ENCODE measurements around the gene IRX4. TPM values are rescaled to one million over a fixed set of nuclear protein-coding genes. Genes with fewer than 3 reads are reported as not detected.

Gene IRX4
- total RNA-seq, 1 experiment from 2014 or later, result 44.7 TPM

DNA sequence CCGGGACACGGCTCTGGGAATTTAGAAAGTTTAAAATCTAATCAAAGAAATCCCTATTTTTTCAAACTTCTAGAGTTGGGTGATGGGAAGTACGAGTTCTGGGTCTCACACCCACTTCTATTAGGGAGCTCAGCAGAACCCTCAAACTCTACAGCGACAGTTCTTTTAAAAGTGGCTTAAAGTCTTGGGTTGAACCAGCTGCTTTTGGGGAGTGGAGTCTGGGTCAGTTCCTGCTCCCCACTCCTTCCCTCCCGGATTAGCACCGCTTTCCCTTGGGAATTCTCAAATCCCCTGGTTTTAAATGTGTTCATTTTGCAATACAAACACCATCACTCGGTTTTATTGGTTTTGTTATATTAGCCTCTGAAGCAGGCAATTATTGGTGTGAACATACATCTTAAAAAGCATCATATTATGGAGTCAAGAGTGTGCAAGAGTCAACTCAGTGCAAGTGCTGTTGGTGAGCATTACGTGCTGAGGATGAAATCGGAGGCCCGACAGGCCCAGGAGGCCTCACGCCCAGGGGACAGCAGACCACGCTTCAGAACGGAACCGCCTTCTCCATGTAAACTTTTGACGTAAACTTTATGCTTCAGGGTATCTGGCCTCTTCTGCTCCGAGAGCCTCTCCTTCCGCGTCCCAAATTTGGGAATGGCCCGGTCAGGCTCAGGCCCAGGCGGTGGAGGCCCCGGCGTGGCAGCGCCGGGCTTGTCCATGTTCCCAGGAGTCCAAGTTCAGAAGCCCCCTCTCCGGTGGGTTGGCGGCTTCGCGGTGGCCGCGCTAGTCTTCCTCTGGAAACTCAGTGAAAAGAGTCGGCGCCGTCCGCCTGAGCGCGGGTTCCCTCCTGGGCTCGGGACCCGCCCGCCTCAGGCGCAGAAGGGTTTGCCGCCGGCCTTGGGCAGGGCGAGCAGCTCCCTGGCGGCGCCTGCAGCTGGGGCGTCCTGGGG, 5.3 kb downstream of the IRX4 start:
- ChIA-PET POLR2A (interaction anchor here (0.9 to 1.2 kb wide), 2 partner anchors 8 to 12 kb away, joined by 3 read pairs; no protein-coding TSS in a partner anchor), CTCF (no interaction called here)
- H3K4me3 Mint-ChIP-seq (ENCODE audit: unreplicated experiment), result no peak overlapping the region
- intact Hi-C loops (cut with micrococcal nuclease), result no loop called here
- H3K27ac Mint-ChIP-seq (ENCODE audit: low read depth, unreplicated experiment), result no peak overlapping the region
- peaks cover 5% of the 10 kb centered on the region for H3K4me1 Mint-ChIP-seq (ENCODE audit: insufficient read depth, unreplicated experiment)
- H3K36me3 Mint-ChIP-seq (ENCODE audit: insufficient read depth, unreplicated experiment), result peaks cover 47% of the 10 kb centered on the region
- BruUV-seq (replicated peaks), result TSS peak; percentile 21
- no peaks in the 10 kb centered on the region for H3K9me3 Mint-ChIP-seq (ENCODE audit: unreplicated experiment)
- DNase-seq (ENCODE audit: unreplicated experiment), result no peak
- TF ChIP-seq, protein P1, sequence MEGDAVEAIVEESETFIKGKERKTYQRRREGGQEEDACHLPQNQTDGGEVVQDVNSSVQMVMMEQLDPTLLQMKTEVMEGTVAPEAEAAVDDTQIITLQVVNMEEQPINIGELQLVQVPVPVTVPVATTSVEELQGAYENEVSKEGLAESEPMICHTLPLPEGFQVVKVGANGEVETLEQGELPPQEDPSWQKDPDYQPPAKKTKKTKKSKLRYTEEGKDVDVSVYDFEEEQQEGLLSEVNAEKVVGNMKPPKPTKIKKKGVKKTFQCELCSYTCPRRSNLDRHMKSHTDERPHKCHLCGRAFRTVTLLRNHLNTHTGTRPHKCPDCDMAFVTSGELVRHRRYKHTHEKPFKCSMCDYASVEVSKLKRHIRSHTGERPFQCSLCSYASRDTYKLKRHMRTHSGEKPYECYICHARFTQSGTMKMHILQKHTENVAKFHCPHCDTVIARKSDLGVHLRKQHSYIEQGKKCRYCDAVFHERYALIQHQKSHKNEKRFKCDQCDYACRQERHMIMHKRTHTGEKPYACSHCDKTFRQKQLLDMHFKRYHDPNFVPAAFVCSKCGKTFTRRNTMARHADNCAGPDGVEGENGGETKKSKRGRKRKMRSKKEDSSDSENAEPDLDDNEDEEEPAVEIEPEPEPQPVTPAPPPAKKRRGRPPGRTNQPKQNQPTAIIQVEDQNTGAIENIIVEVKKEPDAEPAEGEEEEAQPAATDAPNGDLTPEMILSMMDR (IDR thresholded peaks at IDR 0.05; ENCODE audit: unreplicated experiment), result no peak
- H3K27me3 Mint-ChIP-seq (ENCODE audit: insufficient read depth, unreplicated experiment), result no peaks in the 10 kb centered on the region

DNA sequence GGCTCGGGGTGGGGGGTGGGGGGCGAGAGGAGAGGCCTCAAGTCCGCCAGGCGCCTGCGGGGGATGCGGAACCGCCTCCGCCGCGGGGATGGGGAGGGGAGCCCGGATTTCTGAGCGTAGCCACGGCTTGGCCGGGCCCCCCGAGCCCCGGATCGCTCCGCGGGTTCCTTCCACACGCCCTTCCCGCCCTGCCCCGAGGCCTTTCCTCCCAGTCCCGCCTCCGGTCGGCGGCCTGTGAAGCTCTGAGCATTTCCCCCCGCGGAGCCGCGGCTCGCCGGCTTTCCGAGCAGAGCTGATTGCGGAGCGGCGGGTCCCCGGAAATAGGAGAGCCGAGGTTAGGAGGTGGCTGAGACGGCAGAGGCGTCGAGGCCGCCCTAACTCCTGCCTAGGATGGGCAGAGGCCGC, 6.1 kb downstream of the IRX4 start:
- peaks cover 44% of the 10 kb centered on the region for H3K36me3 Mint-ChIP-seq (ENCODE audit: insufficient read depth, unreplicated experiment)
- no peaks in the 10 kb centered on the region for H3K27me3 Mint-ChIP-seq (ENCODE audit: insufficient read depth, unreplicated experiment)
- TF ChIP-seq, protein P1 (IDR thresholded peaks at IDR 0.05; ENCODE audit: unreplicated experiment), result no peak
- ChIA-PET POLR2A (interaction anchor here (0.9 kb wide), 1 partner anchor 8 kb away, joined by 3 read pairs; no protein-coding TSS in a partner anchor), CTCF (no interaction called here)
- no TSS peak for BruUV-seq (replicated peaks)
- H3K4me3 Mint-ChIP-seq (ENCODE audit: unreplicated experiment), result no peak overlapping the region
- DNase-seq (ENCODE audit: unreplicated experiment), result no peak
- no peak overlapping the region for H3K27ac Mint-ChIP-seq (ENCODE audit: low read depth, unreplicated experiment)
- no peaks in the 10 kb centered on the region for H3K9me3 Mint-ChIP-seq (ENCODE audit: unreplicated experiment)
- peaks cover 5% of the 10 kb centered on the region for H3K4me1 Mint-ChIP-seq (ENCODE audit: insufficient read depth, unreplicated experiment)
- intact Hi-C loops (cut with micrococcal nuclease), result no loop called here

DNA sequence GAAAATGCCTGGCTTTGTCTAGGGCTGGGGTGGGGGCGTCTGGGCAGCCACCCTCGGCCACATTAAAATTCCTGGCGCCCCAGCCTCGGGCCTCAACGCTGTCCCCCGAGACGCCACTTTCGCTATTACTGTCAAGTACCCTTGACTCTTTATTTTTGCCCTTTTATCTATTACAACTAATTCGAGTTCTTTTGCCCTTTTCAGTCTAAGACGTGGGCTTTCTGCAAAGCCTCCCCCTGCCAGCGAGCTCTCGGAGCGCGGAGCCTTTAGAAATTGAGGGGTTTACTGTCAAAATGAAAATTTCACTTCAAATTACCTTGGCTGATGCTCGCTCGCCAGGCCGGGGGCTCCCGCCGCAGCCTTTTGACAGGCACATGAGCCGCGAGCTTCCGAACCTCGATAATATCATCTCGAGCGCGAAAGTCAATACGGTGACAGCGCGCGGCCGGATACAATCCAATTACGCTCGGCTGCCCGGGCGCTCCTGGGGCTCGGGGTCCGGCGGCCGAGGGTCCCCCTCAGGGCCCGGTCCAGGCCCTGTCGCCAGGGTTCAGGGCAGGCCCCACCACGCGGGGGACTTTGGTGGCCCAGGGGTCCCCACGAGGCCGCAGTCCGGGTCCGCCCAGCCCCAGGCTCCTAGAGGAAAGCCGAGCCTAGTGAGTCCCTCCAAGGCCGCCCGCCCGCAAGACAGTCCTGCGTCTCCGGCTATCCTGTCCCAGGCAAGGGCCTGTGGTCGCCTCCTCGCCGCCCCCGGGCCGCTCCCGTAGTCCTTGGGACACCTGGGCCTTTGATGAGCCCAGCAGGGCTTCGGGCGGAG, 6.7 kb downstream of the IRX4 start:
- H3K4me1 Mint-ChIP-seq (ENCODE audit: insufficient read depth, unreplicated experiment), result peaks cover under 1% of the 10 kb centered on the region
- H3K4me3 Mint-ChIP-seq (ENCODE audit: unreplicated experiment), result no peak overlapping the region
- POLR2A ChIA-PET, result interaction anchor here (0.6 kb wide), 1 partner anchor 13 kb away, joined by 3 read pairs; no protein-coding TSS in a partner anchor
- peaks cover 38% of the 10 kb centered on the region for H3K36me3 Mint-ChIP-seq (ENCODE audit: insufficient read depth, unreplicated experiment)
- CTCF ChIA-PET, result no interaction called here
- H3K27ac Mint-ChIP-seq (ENCODE audit: low read depth, unreplicated experiment), result no peak overlapping the region
- no peaks in the 10 kb centered on the region for H3K9me3 Mint-ChIP-seq (ENCODE audit: unreplicated experiment)
- no peaks in the 10 kb centered on the region for H3K27me3 Mint-ChIP-seq (ENCODE audit: insufficient read depth, unreplicated experiment)
- BruUV-seq (replicated peaks), result no TSS peak
- intact Hi-C loops (cut with micrococcal nuclease), result no loop called here
- no peak for DNase-seq (ENCODE audit: unreplicated experiment)
- TF ChIP-seq, protein P1 (IDR thresholded peaks at IDR 0.05; ENCODE audit: unreplicated experiment), result no peak

DNA sequence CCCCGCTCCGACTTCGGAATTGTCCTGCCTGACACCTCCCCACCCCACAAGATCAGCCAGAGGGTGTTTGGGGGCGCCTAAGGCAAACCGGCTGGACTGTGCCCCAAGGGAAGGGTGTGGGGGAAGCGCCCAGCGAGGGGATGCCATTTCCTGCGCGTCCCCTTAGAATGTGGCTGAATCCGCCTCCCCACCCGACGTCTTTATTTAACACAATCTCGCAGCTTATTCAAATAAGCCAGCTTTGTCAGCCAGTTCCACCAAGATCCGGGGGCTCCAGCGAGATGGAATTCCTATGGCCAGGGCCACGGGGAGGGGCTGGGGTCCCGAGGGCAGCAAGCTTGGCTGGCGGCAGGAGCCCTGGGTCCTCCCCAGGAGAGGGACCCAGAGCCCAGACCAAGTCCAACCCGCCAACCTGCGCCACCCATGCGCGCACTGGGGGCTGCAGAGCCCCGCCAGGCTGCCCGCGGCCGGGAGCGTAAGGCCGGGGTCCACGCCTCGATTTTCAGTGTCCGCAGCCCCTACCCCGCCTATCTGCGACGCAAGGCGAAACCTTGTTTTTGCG, 7.4 kb downstream of the IRX4 start:
- no peaks in the 10 kb centered on the region for H3K9me3 Mint-ChIP-seq (ENCODE audit: unreplicated experiment)
- H3K36me3 Mint-ChIP-seq (ENCODE audit: insufficient read depth, unreplicated experiment), result peaks cover 36% of the 10 kb centered on the region
- H3K4me3 Mint-ChIP-seq (ENCODE audit: unreplicated experiment), result no peak overlapping the region
- no peak for DNase-seq (ENCODE audit: unreplicated experiment)
- no peaks in the 10 kb centered on the region for H3K4me1 Mint-ChIP-seq (ENCODE audit: insufficient read depth, unreplicated experiment)
- POLR2A ChIA-PET, result interaction anchor here (0.6 kb wide), 1 partner anchor 13 kb away, joined by 3 read pairs; no protein-coding TSS in a partner anchor
- H3K27ac Mint-ChIP-seq (ENCODE audit: low read depth, unreplicated experiment), result no peak overlapping the region
- BruUV-seq (replicated peaks), result no TSS peak
- intact Hi-C loops (cut with micrococcal nuclease), result no loop called here
- no peaks in the 10 kb centered on the region for H3K27me3 Mint-ChIP-seq (ENCODE audit: insufficient read depth, unreplicated experiment)
- TF ChIP-seq, protein P1 (IDR thresholded peaks at IDR 0.05; ENCODE audit: unreplicated experiment), result no peak
- CTCF ChIA-PET, result no interaction called here

All from MCF 10A (cell line).